HG02678 (cell line): ENCODE measurements around the gene SSNA1.

Experiments used
- ATAC-seq: cut with Tn5 transposase; IDR thresholded peaks from one replicate; pipeline ENCODE4 v1.9.1; 2021; ENCODE audit warnings: mild to moderate bottlenecking, moderate library complexity; ENCODE audit not compliant: unreplicated experiment

The SSNA1 gene

GRCh38 chr9:137182836-137183235, 5.6 kb upstream of the SSNA1 start:
- ATAC-seq, result no peak

GRCh38 chr9:137183980-137184595, 4.4 kb upstream of the SSNA1 start:
- ATAC-seq, result no peak

- no peak for ATAC-seq
Measured at GRCh38 chr9:137184881-137185660, 3.4 kb upstream of the SSNA1 start.

GRCh38 chr9:137185921-137186320, 2.6 kb upstream of the SSNA1 start:
- ATAC-seq, result no peak

- ATAC-seq, result no peak
Measured at GRCh38 chr9:137186385-137186784, 2.1 kb upstream of the SSNA1 start.

GRCh38 chr9:137187386-137187785, 1.1 kb upstream of the SSNA1 start:
- ATAC-seq, result no peak

GRCh38 chr9:137188086-137188489, 388 bp upstream of the SSNA1 start:
- no peak for ATAC-seq

- ATAC-seq, result no peak
Measured at GRCh38 chr9:137189297-137190295, 1.1 kb downstream of the SSNA1 start.

GRCh38 chr9:137190315-137190856, 1.9 kb downstream of the SSNA1 start:
- ATAC-seq, result no peak

GRCh38 chr9:137191245-137191644, 2.8 kb downstream of the SSNA1 start:
- no peak for ATAC-seq

- ATAC-seq, result no peak
Measured at GRCh38 chr9:137191691-137192447, 3.4 kb downstream of the SSNA1 start.

GRCh38 chr9:137192448-137192780, 3.9 kb downstream of the SSNA1 start:
- no peak for ATAC-seq

GRCh38 chr9:137192859-137193258, 4.4 kb downstream of the SSNA1 start:
- no peak for ATAC-seq

- ATAC-seq, result no peak
Measured at GRCh38 chr9:137193771-137194170, 5.3 kb downstream of the SSNA1 start.

- no peak for ATAC-seq
Measured at GRCh38 chr9:137194388-137194787, 5.9 kb downstream of the SSNA1 start.

GRCh38 chr9:137194909-137195308, 6.4 kb downstream of the SSNA1 start:
- ATAC-seq, result no peak

- no peak for ATAC-seq
Measured at GRCh38 chr9:137195525-137196220, 7.2 kb downstream of the SSNA1 start.

- ATAC-seq, result no peak
Measured at GRCh38 chr9:137198051-137198901, 9.8 kb downstream of the SSNA1 start.

- ATAC-seq, result no peak
Measured at GRCh38 chr9:137198902-137199283, 10.4 kb downstream of the SSNA1 start.
